GM19463 (cell line): ENCODE data around the gene RAB6A.
"Not testable (repeated sequence)": the region's sequence is repeated elsewhere in the genome, so short reads cannot be mapped to it uniquely, and the experiment has no call there.

ENCODE experiments used
- ATAC-seq: cut with Tn5 transposase; IDR thresholded peaks from one replicate; pipeline ENCODE4 v1.9.1; 2021; ENCODE audit warnings: mild to moderate bottlenecking, moderate library complexity; ENCODE audit not compliant: unreplicated experiment

Gene RAB6A

DNA sequence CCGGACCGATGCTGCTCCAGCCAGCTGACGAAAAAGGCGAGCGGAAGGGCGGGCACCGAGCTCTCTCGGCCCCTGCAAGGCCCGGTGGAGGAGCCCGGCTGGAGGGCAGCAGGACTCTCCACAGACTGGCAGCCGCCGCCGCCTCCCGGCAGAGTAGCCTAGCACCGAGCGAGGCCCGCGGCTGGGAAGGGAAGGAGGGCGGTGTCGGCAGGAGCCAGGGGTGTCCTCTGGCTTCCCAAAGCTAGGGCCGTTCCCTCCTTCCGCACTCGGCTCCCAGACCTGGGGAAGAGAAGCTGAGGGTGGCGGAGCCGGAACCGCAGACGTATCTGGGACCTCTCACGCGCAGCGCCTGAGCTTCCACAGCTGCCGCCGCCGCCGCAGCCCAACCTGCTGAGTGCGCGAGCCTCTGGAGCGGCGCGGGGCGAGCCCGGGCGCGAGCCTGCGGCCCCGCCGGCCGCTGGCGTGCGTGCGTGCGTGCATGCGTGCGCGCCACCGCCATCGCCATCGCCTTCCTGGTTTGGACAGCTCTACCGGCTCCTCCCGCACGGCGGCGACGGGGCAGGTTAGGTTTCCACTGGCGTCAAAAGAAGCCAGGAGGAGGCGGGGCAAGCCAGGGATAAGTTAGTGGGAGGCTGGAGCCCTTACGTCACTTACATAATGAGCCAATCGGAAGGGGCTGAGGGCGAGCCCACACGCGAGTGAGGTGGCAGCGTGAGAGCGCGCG is at the start of gene RAB6A:
RAB6A (minus strand) TSS at position 396 of the 724 bp plus-strand sequence. CDS start 439 bp downstream, outside the sequence.
- peak; percentile 90 for ATAC-seq

- no peak for ATAC-seq
These were observed 49.8 kb upstream of the RAB6A start for GRCh38 chr11:73810637-73811036.

DNA sequence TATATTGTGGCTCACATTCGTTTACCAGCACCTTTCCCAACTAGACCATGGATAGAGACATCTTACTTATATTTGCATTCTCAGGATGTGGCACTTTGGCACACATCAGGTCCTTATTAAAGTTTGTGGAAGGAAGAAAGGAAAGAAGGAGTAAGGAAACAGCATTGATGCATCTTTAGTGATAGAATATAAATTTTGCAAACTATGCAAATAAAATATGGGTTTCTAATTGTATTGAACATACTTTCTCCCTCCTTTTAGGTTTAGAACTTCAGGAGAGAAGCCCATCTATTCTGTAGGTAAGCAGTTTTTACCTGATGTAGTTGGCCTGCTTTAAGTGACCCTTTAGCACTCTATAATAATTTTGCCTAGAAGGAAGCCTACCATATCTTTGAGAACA is 47.2 kb upstream of the RAB6A start:
- ATAC-seq, result no peak

- ATAC-seq, result no peak
These were observed 43.8 kb upstream of the RAB6A start for GRCh38 chr11:73804712-73805111.

- ATAC-seq, result no peak
These were observed 40.3 kb upstream of the RAB6A start for GRCh38 chr11:73801136-73801535.

GRCh38 chr11:73800276-73800806 is 39.5 kb upstream of the RAB6A start:
- ATAC-seq, result no peak

- ATAC-seq, result no peak
These were observed 36.6 kb upstream of the RAB6A start for GRCh38 chr11:73797457-73797856.

GRCh38 chr11:73795925-73796632 is 35.2 kb upstream of the RAB6A start:
- no peak for ATAC-seq

GRCh38 chr11:73792584-73792983 is 31.7 kb upstream of the RAB6A start:
- no peak for ATAC-seq

- no peak for ATAC-seq
These were observed 28.4 kb upstream of the RAB6A start for GRCh38 chr11:73789279-73789670.

DNA sequence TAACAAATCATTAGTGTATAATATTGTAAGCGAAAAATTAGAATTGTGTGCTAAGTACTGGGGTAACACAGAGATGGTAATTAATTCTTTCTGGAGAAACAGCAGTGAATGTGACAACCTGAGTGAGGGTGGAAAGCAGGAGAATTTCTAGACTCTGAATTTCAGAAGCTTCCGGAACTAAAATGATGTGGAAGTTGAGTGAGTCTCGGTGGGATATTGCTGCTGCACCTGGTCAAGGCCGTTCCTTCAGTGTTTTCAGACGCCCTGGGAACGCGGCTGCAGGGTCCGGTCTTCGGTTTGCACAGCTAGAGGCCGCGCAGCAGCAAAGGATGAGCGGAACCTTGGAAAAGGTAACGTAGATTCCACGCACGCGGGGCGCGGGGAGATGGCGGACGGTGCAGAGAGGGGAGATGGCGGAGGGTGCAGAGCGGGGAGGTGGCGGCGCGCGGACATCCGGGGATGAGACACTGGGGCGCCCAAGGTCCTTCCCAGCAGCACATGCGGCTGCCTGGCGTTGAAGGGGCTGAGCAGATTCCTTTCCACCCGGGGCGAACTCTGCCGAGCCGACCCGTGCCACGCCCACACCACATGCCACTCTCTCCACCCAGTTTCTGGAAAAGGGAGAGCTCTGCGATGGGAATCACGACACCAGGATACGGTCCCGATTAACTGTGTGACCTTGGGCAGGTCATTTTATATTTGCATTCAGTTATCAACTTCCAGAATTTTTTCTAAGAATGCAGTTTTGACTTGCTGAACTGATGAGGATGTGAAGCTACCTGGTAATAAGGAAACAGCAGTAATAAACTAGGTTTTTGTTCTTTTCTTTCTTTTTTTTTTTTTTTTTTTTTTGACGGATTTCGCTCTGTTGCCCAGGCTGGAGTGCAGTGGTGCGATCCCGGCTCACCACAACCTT is 27.0 kb upstream of the RAB6A start, which contains the start of gene MRPL48:
MRPL48 (plus strand) TSS at position 232 of the 916 bp plus-strand sequence; CDS start at position 330, 98 bp downstream.
- peak; percentile 97 for ATAC-seq

GRCh38 chr11:73787051-73787642 is 26.3 kb upstream of the RAB6A start:
- no peak for ATAC-seq

- not testable (repeated sequence) for ATAC-seq
These were observed 24.6 kb upstream of the RAB6A start for GRCh38 chr11:73785467-73785866.

- ATAC-seq, result no peak
These were observed 23.9 kb upstream of the RAB6A start for GRCh38 chr11:73784734-73785133.

GRCh38 chr11:73784080-73784634 is 23.3 kb upstream of the RAB6A start:
- ATAC-seq, result no peak

GRCh38 chr11:73783483-73784020 is 22.7 kb upstream of the RAB6A start:
- ATAC-seq, result no peak

GRCh38 chr11:73781303-73781702 is 20.4 kb upstream of the RAB6A start:
- ATAC-seq, result no peak

GRCh38 chr11:73779084-73779902 is 18.4 kb upstream of the RAB6A start:
- peak; percentile 98 for ATAC-seq

- not testable (repeated sequence) for ATAC-seq
These were observed 9.9 kb upstream of the RAB6A start for GRCh38 chr11:73770811-73771210.
